Cerebellar nuclear complex (tissue), 1 donor: ENCODE measurements around the gene ZCCHC14.
"Not testable (repeated sequence)": the region's sequence is repeated elsewhere in the genome, so short reads cannot be mapped to it uniquely, and the experiment has no call there.

Source experiments
- DNase-seq, 2 experiments: peaks; one replicate each; lab custom pipeline; 2025; lab: John Stamatoyannopoulos, UW

ZCCHC14 gene

GRCh38 chr16:87497023-87497766 lies 4.4 kb upstream of the ZCCHC14 start:
- DNase-seq = not testable (repeated sequence)

- DNase-seq = no peak
These were observed 3.6 kb upstream of the ZCCHC14 start for GRCh38 chr16:87496447-87496801.

- DNase-seq = no peak
These were observed 3.0 kb upstream of the ZCCHC14 start for GRCh38 chr16:87495578-87496446.

GRCh38 chr16:87493608-87494280 lies 920 bp upstream of the ZCCHC14 start:
- no peak for DNase-seq

- DNase-seq = no peak
These were observed 563 bp downstream of the ZCCHC14 start for GRCh38 chr16:87492291-87492630.

GRCh38 chr16:87491522-87492290 lies 1.1 kb downstream of the ZCCHC14 start:
- no peak for DNase-seq

GRCh38 chr16:87490799-87491521 lies 1.9 kb downstream of the ZCCHC14 start:
- DNase-seq = not testable (repeated sequence)

- no peak for DNase-seq
These were observed 2.6 kb downstream of the ZCCHC14 start for GRCh38 chr16:87490096-87490798.

GRCh38 chr16:87489434-87490045 lies 3.3 kb downstream of the ZCCHC14 start:
- no peak for DNase-seq

GRCh38 chr16:87488960-87489359 lies 3.9 kb downstream of the ZCCHC14 start:
- not testable (repeated sequence) for DNase-seq

- DNase-seq = peak in 1 of 2 experiments; percentile 26
These were observed 5.4 kb downstream of the ZCCHC14 start for GRCh38 chr16:87487361-87487924.

GRCh38 chr16:87486713-87487247 lies 6.0 kb downstream of the ZCCHC14 start:
- no peak for DNase-seq

GRCh38 chr16:87486282-87486681 lies 6.5 kb downstream of the ZCCHC14 start:
- DNase-seq = no peak

GRCh38 chr16:87485792-87486191 lies 7.0 kb downstream of the ZCCHC14 start:
- DNase-seq = not testable (repeated sequence)

GRCh38 chr16:87484487-87485331 lies 8.1 kb downstream of the ZCCHC14 start:
- no peak for DNase-seq

- DNase-seq = no peak
These were observed 9.3 kb downstream of the ZCCHC14 start for GRCh38 chr16:87483481-87483880.

GRCh38 chr16:87482670-87483069 lies 10.2 kb downstream of the ZCCHC14 start:
- DNase-seq = not testable (repeated sequence)

GRCh38 chr16:87482266-87482665 lies 10.6 kb downstream of the ZCCHC14 start:
- DNase-seq = no peak

- not testable (repeated sequence) for DNase-seq
These were observed 11.1 kb downstream of the ZCCHC14 start for GRCh38 chr16:87481711-87482110.
